HL-60 (cell line): ENCODE results near the gene HTR3D.
"Not testable (repeated sequence)": the region's sequence is repeated elsewhere in the genome, so short reads cannot be mapped to it uniquely, and the experiment has no call there.

ENCODE experiments used
- DNase-seq, 2 experiments: peaks; one replicate each; pipeline ENCODE4 v3.0.0-alpha.2; 2010 to 2020; ENCODE audit warnings: low read depth in 1 of 2, low spot score in 1 of 2
- H3K27ac ChIP-seq: fragments of 250-450 bp; sonication (Bioruptor Pico); replicated peaks from 2 replicates; pipeline ENCODE4 v1.5.1; 2020; ENCODE audit warnings: mild to moderate bottlenecking, moderate library complexity
- H3K27me3 ChIP-seq: fragments of 250-450 bp; sonication (Bioruptor Pico); 2 replicates; pipeline ENCODE4 v1.5.1; 2021; ENCODE audit warnings: mild to moderate bottlenecking, moderate library complexity; ENCODE audit not compliant: insufficient read depth, poor library complexity, severe bottlenecking
- H3K4me3 ChIP-seq: replicated peaks from 2 replicates; pipeline ENCODE4 v1.5.1; 2011; ENCODE audit warnings: mild to moderate bottlenecking, control low read depth, low read length; ENCODE audit not compliant: insufficient read depth
- CTCF ChIP-seq: IDR thresholded peaks from one replicate; pipeline ENCODE4 v1.5.1; 2011; ENCODE audit warnings: low read length, control low read depth, inconsistent platforms; ENCODE audit not compliant: insufficient read depth
- GABPA ChIP-seq: IDR thresholded peaks from 2 replicates; pipeline ENCODE4 v1.6.1; 2012; ENCODE audit warnings: low read depth
- POLR2AphosphoS5 ChIP-seq: IDR thresholded peaks from 2 replicates; pipeline ENCODE4 v1.6.1; 2012; ENCODE audit warnings: low read depth
- REST ChIP-seq: IDR thresholded peaks from 2 replicates; pipeline ENCODE4 v1.6.1; 2012; ENCODE audit warnings: low read depth; ENCODE audit not compliant: insufficient replicate concordance
- SPI1 ChIP-seq: IDR thresholded peaks from 2 replicates; pipeline ENCODE4 v1.6.1; 2012; ENCODE audit warnings: low read depth, mild to moderate bottlenecking, borderline replicate concordance

The HTR3D gene

GRCh38 chr3:184022323-184022722 lies 9.2 kb upstream of the HTR3D start:
- H3K27ac ChIP-seq = peak overlapping the region; percentile 69
- DNase-seq = peak in 1 of 2 experiments; percentile 53

GRCh38 chr3:184025256-184025655 lies 6.3 kb upstream of the HTR3D start:
- not testable (repeated sequence) for DNase-seq, H3K4me3 ChIP-seq, H3K27me3 ChIP-seq, H3K27ac ChIP-seq

More at GRCh38 chr3:184022323-184022722, 9.2 kb upstream of the HTR3D start:
- 0 out of 2 replicates have a peak overlapping the region, but pooled peaks have one; percentile 3 for H3K4me3 ChIP-seq
- TF ChIP-seq GABPA (peak; percentile 52; the same call in 1 of the 2 replicates), REST (no peak), POLR2AphosphoS5 (peak; percentile 36; the same call in 1 of the 2 replicates), CTCF (no peak), SPI1 (peak; percentile 21; the same call in 1 of the 2 replicates)
- no peaks in the 10 kb centered on the region for H3K27me3 ChIP-seq

- H3K27ac ChIP-seq, H3K27me3 ChIP-seq, DNase-seq, H3K4me3 ChIP-seq: not testable (repeated sequence)
These were observed 3.2 kb upstream of the HTR3D start for GRCh38 chr3:184028275-184028890.

GRCh38 chr3:184029443-184029842 lies 2.1 kb upstream of the HTR3D start:
- DNase-seq = no peak
- H3K27me3 ChIP-seq = no peaks in the 10 kb centered on the region
- H3K4me3 ChIP-seq = no peak overlapping the region
- H3K27ac ChIP-seq = no peak overlapping the region
- TF ChIP-seq CTCF (no peak), REST (no peak), GABPA (no peak), SPI1 (no peak), POLR2AphosphoS5 (no peak)

GRCh38 chr3:184030536-184030935 lies 1.0 kb upstream of the HTR3D start:
- TF ChIP-seq POLR2AphosphoS5 = no peak
- TF ChIP-seq SPI1 = no peak
- TF ChIP-seq GABPA = no peak
- TF ChIP-seq CTCF = no peak
- TF ChIP-seq REST = no peak
- H3K27ac ChIP-seq = no peak overlapping the region
- no peak for DNase-seq
- no peak overlapping the region for H3K4me3 ChIP-seq
- H3K27me3 ChIP-seq = no peaks in the 10 kb centered on the region
